Measurements from ENCODE around the gene ALDH1A2. TPM values are rescaled to one million over a fixed set of nuclear protein-coding genes. Genes with fewer than 3 reads are reported as not detected.
"Not testable (repeated sequence)": the region's sequence is repeated elsewhere in the genome, so short reads cannot be mapped to it uniquely, and the experiment has no call there.

Gene ALDH1A2
- polyA plus RNA-seq, 2 donors: 0.24 to 0.27 TPM

- H3K36me3 ChIP-seq (ENCODE audit: control insufficient read depth in 2 of 2, insufficient read depth in 2 of 2, low read length in 1 of 2): no peaks in the 10 kb centered on the region
- WGBS, 2 donors: 59 to 64% methylated on average over 2 of the region's 2 CpGs
- no peaks in the 10 kb centered on the region for H3K4me1 ChIP-seq (ENCODE audit: control insufficient read depth in 2 of 2, insufficient read depth in 2 of 2, low read length in 1 of 2)
- H3K4me3 ChIP-seq (ENCODE audit: low read depth in 1 of 2, low read length in 2 of 2): no peak overlapping the region
- H3K27ac ChIP-seq (ENCODE audit: low read depth in 2 of 2, low read length in 1 of 2): no peak overlapping the region
- H3K9me3 ChIP-seq (ENCODE audit: control insufficient read depth in 2 of 2, insufficient read depth in 1 of 2, low read depth in 1 of 2, low read length in 1 of 2): no peaks in the 10 kb centered on the region
- peaks cover 0 to 2% of the 10 kb centered on the region in 2 donors for H3K27me3 ChIP-seq (ENCODE audit: control insufficient read depth in 1 of 2, insufficient read depth in 2 of 2, low read length in 2 of 2)
Observed at GRCh38 chr15:58047149-58047548, 18.4 kb downstream of the ALDH1A2 start.

GRCh38 chr15:58046467-58046866, 19.0 kb downstream of the ALDH1A2 start:
- H3K4me1 ChIP-seq (ENCODE audit: control insufficient read depth in 2 of 2, insufficient read depth in 2 of 2, low read length in 1 of 2): no peaks in the 10 kb centered on the region
- H3K36me3 ChIP-seq (ENCODE audit: control insufficient read depth in 2 of 2, insufficient read depth in 2 of 2, low read length in 1 of 2): no peaks in the 10 kb centered on the region
- 37 to 70% methylated on average over 1 of the region's 1 CpG for WGBS, 2 donors
- no peaks in the 10 kb centered on the region for H3K9me3 ChIP-seq (ENCODE audit: control insufficient read depth in 2 of 2, insufficient read depth in 1 of 2, low read depth in 1 of 2, low read length in 1 of 2)
- H3K27me3 ChIP-seq (ENCODE audit: control insufficient read depth in 1 of 2, insufficient read depth in 2 of 2, low read length in 2 of 2): peaks cover 0 to 2% of the 10 kb centered on the region in 2 donors
- H3K4me3 ChIP-seq (ENCODE audit: low read depth in 1 of 2, low read length in 2 of 2): no peak overlapping the region
- H3K27ac ChIP-seq (ENCODE audit: low read depth in 2 of 2, low read length in 1 of 2): no peak overlapping the region

GRCh38 chr15:58045376-58045775, 20.1 kb downstream of the ALDH1A2 start:
- not testable (repeated sequence) for H3K4me3 ChIP-seq (ENCODE audit: low read depth in 1 of 2, low read length in 2 of 2); H3K27ac ChIP-seq (ENCODE audit: low read depth in 2 of 2, low read length in 1 of 2); H3K27me3 ChIP-seq (ENCODE audit: control insufficient read depth in 1 of 2, insufficient read depth in 2 of 2, low read length in 2 of 2); H3K36me3 ChIP-seq (ENCODE audit: control insufficient read depth in 2 of 2, insufficient read depth in 2 of 2, low read length in 1 of 2); H3K4me1 ChIP-seq (ENCODE audit: control insufficient read depth in 2 of 2, insufficient read depth in 2 of 2, low read length in 1 of 2); H3K9me3 ChIP-seq (ENCODE audit: control insufficient read depth in 2 of 2, insufficient read depth in 1 of 2, low read depth in 1 of 2, low read length in 1 of 2)
- 91 to 93% methylated on average over 6 to 7 of the region's 7 CpGs for WGBS, 2 donors

GRCh38 chr15:58044551-58044950, 21.0 kb downstream of the ALDH1A2 start:
- peaks cover 0 to 2% of the 10 kb centered on the region in 2 donors for H3K27me3 ChIP-seq (ENCODE audit: control insufficient read depth in 1 of 2, insufficient read depth in 2 of 2, low read length in 2 of 2)
- H3K27ac ChIP-seq (ENCODE audit: low read depth in 2 of 2, low read length in 1 of 2): no peak overlapping the region
- H3K4me3 ChIP-seq (ENCODE audit: low read depth in 1 of 2, low read length in 2 of 2): no peak overlapping the region
- WGBS, 2 donors: 80 to 84% methylated on average over 2 of the region's 2 CpGs
- no peaks in the 10 kb centered on the region for H3K4me1 ChIP-seq (ENCODE audit: control insufficient read depth in 2 of 2, insufficient read depth in 2 of 2, low read length in 1 of 2)
- H3K36me3 ChIP-seq (ENCODE audit: control insufficient read depth in 2 of 2, insufficient read depth in 2 of 2, low read length in 1 of 2): no peaks in the 10 kb centered on the region
- no peaks in the 10 kb centered on the region for H3K9me3 ChIP-seq (ENCODE audit: control insufficient read depth in 2 of 2, insufficient read depth in 1 of 2, low read depth in 1 of 2, low read length in 1 of 2)

DNA sequence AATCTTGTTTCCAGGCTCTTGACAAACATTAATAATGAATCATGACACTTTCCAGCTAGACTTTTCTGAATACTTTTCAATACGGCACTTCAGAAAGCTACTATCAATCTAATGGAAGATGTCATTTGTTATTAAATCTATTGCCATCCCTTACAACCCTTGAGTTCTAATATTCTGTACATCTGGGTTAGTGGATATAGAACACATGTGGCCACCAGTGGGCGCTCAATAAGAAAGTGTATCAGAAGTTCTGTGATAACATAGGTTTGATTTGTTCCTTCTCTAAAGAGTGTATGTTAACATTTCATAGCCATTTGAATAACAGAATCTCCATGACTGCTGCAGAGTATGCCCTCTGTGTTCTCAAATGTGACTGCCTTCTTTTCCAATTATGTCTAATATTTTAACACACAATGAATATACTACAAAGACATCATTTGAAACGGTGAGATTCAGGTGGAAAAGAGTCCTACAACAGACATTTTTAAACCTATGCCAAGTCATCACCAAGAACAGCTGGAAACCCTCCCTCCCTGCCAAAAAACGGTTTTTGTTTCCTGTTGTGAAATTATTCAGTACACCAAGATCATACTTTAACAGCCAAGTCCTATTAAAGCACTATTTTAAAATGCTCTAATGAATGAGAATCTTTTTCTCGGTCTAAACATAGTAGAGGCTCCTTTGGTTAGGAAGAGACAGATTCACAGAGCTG, 22.2 kb downstream of the ALDH1A2 start:
- H3K36me3 ChIP-seq (ENCODE audit: control insufficient read depth in 2 of 2, insufficient read depth in 2 of 2, low read length in 1 of 2): no peaks in the 10 kb centered on the region
- no peak overlapping the region for H3K4me3 ChIP-seq (ENCODE audit: low read depth in 1 of 2, low read length in 2 of 2)
- no peak overlapping the region for H3K27ac ChIP-seq (ENCODE audit: low read depth in 2 of 2, low read length in 1 of 2)
- WGBS, 2 donors: 37 to 39% methylated on average over 5 of the region's 5 CpGs
- H3K27me3 ChIP-seq (ENCODE audit: control insufficient read depth in 1 of 2, insufficient read depth in 2 of 2, low read length in 2 of 2): peaks cover 0 to 2% of the 10 kb centered on the region in 2 donors
- no peaks in the 10 kb centered on the region for H3K4me1 ChIP-seq (ENCODE audit: control insufficient read depth in 2 of 2, insufficient read depth in 2 of 2, low read length in 1 of 2)
- no peaks in the 10 kb centered on the region for H3K9me3 ChIP-seq (ENCODE audit: control insufficient read depth in 2 of 2, insufficient read depth in 1 of 2, low read depth in 1 of 2, low read length in 1 of 2)

DNA sequence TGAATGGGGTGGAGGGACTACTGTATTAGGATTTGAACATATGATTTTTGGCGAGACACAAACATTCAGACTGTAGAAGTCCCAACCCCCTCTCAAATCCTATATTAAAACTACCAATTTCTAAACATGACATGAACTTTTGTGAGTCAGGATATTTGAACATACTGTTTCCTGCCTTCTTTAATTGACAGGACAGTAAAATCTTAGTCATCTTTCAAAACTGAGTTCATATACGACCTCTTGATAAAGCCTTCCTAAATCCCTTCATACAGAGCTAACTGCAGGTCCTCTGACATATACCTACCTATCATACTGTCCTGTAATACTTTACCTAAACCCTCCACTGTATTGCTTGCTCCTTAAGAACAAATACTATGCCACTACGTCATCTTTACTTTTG, 23.5 kb downstream of the ALDH1A2 start:
- H3K27me3 ChIP-seq (ENCODE audit: control insufficient read depth in 1 of 2, insufficient read depth in 2 of 2, low read length in 2 of 2): peaks cover 0 to 2% of the 10 kb centered on the region in 2 donors
- WGBS, 2 donors: 59 to 66% methylated on average over 3 of the region's 3 CpGs
- no peak overlapping the region for H3K4me3 ChIP-seq (ENCODE audit: low read depth in 1 of 2, low read length in 2 of 2)
- H3K27ac ChIP-seq (ENCODE audit: low read depth in 2 of 2, low read length in 1 of 2): no peak overlapping the region
- no peaks in the 10 kb centered on the region for H3K9me3 ChIP-seq (ENCODE audit: control insufficient read depth in 2 of 2, insufficient read depth in 1 of 2, low read depth in 1 of 2, low read length in 1 of 2)
- H3K36me3 ChIP-seq (ENCODE audit: control insufficient read depth in 2 of 2, insufficient read depth in 2 of 2, low read length in 1 of 2): no peaks in the 10 kb centered on the region
- no peaks in the 10 kb centered on the region for H3K4me1 ChIP-seq (ENCODE audit: control insufficient read depth in 2 of 2, insufficient read depth in 2 of 2, low read length in 1 of 2)

GRCh38 chr15:58040150-58040549, 25.4 kb downstream of the ALDH1A2 start:
- WGBS, 2 donors: 64 to 66% methylated on average over 6 of the region's 6 CpGs
- H3K36me3 ChIP-seq (ENCODE audit: control insufficient read depth in 2 of 2, insufficient read depth in 2 of 2, low read length in 1 of 2): no peaks in the 10 kb centered on the region
- H3K27ac ChIP-seq (ENCODE audit: low read depth in 2 of 2, low read length in 1 of 2): no peak overlapping the region
- peaks cover 0 to 2% of the 10 kb centered on the region in 2 donors for H3K27me3 ChIP-seq (ENCODE audit: control insufficient read depth in 1 of 2, insufficient read depth in 2 of 2, low read length in 2 of 2)
- no peak overlapping the region for H3K4me3 ChIP-seq (ENCODE audit: low read depth in 1 of 2, low read length in 2 of 2)
- H3K9me3 ChIP-seq (ENCODE audit: control insufficient read depth in 2 of 2, insufficient read depth in 1 of 2, low read depth in 1 of 2, low read length in 1 of 2): no peaks in the 10 kb centered on the region
- H3K4me1 ChIP-seq (ENCODE audit: control insufficient read depth in 2 of 2, insufficient read depth in 2 of 2, low read length in 1 of 2): no peaks in the 10 kb centered on the region

GRCh38 chr15:58039079-58040035, 26.2 kb downstream of the ALDH1A2 start:
- no peak overlapping the region for H3K4me3 ChIP-seq (ENCODE audit: low read depth in 1 of 2, low read length in 2 of 2)
- H3K27me3 ChIP-seq (ENCODE audit: control insufficient read depth in 1 of 2, insufficient read depth in 2 of 2, low read length in 2 of 2): no peaks in the 10 kb centered on the region
- H3K36me3 ChIP-seq (ENCODE audit: control insufficient read depth in 2 of 2, insufficient read depth in 2 of 2, low read length in 1 of 2): no peaks in the 10 kb centered on the region
- no peak overlapping the region for H3K27ac ChIP-seq (ENCODE audit: low read depth in 2 of 2, low read length in 1 of 2)
- no peaks in the 10 kb centered on the region for H3K9me3 ChIP-seq (ENCODE audit: control insufficient read depth in 2 of 2, insufficient read depth in 1 of 2, low read depth in 1 of 2, low read length in 1 of 2)
- H3K4me1 ChIP-seq (ENCODE audit: control insufficient read depth in 2 of 2, insufficient read depth in 2 of 2, low read length in 1 of 2): no peaks in the 10 kb centered on the region
- 70 to 73% methylated on average over 6 of the region's 6 CpGs for WGBS, 2 donors

DNA sequence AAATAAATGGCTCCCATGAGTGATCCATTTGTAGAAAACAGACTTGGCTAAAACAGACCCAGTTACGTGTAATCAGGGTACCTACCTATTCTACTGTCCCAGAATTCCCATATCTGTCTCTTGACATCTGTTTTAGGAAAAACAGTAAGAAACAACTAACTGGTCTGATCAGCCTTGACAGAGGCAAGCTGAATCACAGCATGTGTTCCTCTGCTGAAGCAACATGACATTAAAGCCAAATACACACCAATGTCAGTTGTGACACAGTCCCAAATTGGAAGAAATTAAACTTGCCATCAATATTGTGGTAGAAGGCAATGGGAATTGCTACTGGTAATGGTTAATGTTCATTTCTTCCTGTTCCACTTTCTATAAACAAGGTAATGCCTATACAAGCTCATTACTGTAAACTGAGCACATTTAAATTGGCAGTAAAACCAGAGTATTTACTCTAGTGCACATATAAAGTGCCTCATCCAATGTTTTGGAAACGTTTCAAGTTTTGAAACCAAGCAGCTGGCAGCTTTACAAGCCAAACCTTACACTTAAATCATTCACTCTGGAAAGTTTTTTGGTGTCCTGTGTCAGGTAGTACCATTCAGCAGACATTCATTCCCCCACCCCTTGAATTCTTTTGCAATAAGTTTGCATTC, 27.0 kb downstream of the ALDH1A2 start:
- Histone ChIP-seq H3K9me3 (ENCODE audit: control insufficient read depth in 2 of 2, insufficient read depth in 1 of 2, low read depth in 1 of 2, low read length in 1 of 2) (no peaks in the 10 kb centered on the region), H3K4me3 (ENCODE audit: low read depth in 1 of 2, low read length in 2 of 2) (no peak overlapping the region), H3K4me1 (ENCODE audit: control insufficient read depth in 2 of 2, insufficient read depth in 2 of 2, low read length in 1 of 2) (no peaks in the 10 kb centered on the region), H3K27me3 (ENCODE audit: control insufficient read depth in 1 of 2, insufficient read depth in 2 of 2, low read length in 2 of 2) (no peaks in the 10 kb centered on the region), H3K36me3 (ENCODE audit: control insufficient read depth in 2 of 2, insufficient read depth in 2 of 2, low read length in 1 of 2) (no peaks in the 10 kb centered on the region), H3K27ac (ENCODE audit: low read depth in 2 of 2, low read length in 1 of 2) (no peak overlapping the region)
- 39 to 46% methylated on average over 2 of the region's 2 CpGs for WGBS, 2 donors

Measured in esophagus (tissue), 2 donors.